Measurements from ENCODE around the gene FKBP6.
"Not testable (repeated sequence)": the region's sequence is repeated elsewhere in the genome, so short reads cannot be mapped to it uniquely, and the experiment has no call there.

FKBP6 gene

GRCh38 chr7:73399185-73400050 lies 71.5 kb downstream of the FKBP6 start:
- DNase-seq, result not testable (repeated sequence)

GRCh38 chr7:73404860-73405259 lies 76.9 kb downstream of the FKBP6 start:
- DNase-seq, result not testable (repeated sequence)
